Ovary (tissue), 3 donors: ENCODE data around the gene SERPINB2.

Experiments used
- CTCF ChIP-seq, 3 donors: fragments of 450-650 bp in 2 of 3; fragments of 200-600 bp in 1 of 3; IDR thresholded peaks; one replicate each; pipeline versions ENCODE4 v1.5.1 to v1.8.0; 2016 to 2022; ENCODE audit warnings: antibody characterized with exemption in 3 of 3, mild to moderate bottlenecking in 1 of 3
- EP300 ChIP-seq: sonication (generic); formaldehyde crosslinking; IDR thresholded peaks from one replicate; pipeline ENCODE4 v1.6.1; 2017; ENCODE audit warnings: antibody characterized with exemption
- POLR2A ChIP-seq: fragments of 450-650 bp; IDR thresholded peaks from one replicate; pipeline ENCODE4 v1.6.1; 2017; ENCODE audit warnings: antibody characterized with exemption, mild to moderate bottlenecking, moderate library complexity
- donor health status: DM: no; HTN: no; CAD: no.

- TF ChIP-seq CTCF (IDR thresholded peaks at IDR 0.05): no peak
- TF ChIP-seq POLR2A: no peak
- TF ChIP-seq EP300: no peak
These were observed 16.5 kb downstream of the SERPINB2 start for GRCh38 chr18:63903851-63904570.
